Right hindlimb (tissue), 1 donor: ENCODE results near the gene CCDC97.
"Not testable (repeated sequence)": the region's sequence is repeated elsewhere in the genome, so short reads cannot be mapped to it uniquely, and the experiment has no call there.

Experiments
- DNase-seq: peaks from one replicate; pipeline ENCODE4 v3.0.0-alpha.2; 2018

The CCDC97 gene

GRCh38 chr19:41346916-41347315 lies 36.9 kb downstream of the CCDC97 start:
- DNase-seq: not testable (repeated sequence)

- DNase-seq: no peak
Observed at GRCh38 chr19:41350735-41351338, 40.9 kb downstream of the CCDC97 start.

GRCh38 chr19:41351339-41352245 lies 41.6 kb downstream of the CCDC97 start:
- peak; percentile 57 for DNase-seq

- no peak for DNase-seq
Observed at GRCh38 chr19:41352279-41352608, 42.3 kb downstream of the CCDC97 start.

- peak; percentile 58 for DNase-seq
Observed at GRCh38 chr19:41352609-41353465, 42.9 kb downstream of the CCDC97 start.

- peak; percentile 85 for DNase-seq
Observed at GRCh38 chr19:41353466-41354342, 43.7 kb downstream of the CCDC97 start, which contains the start of gene TGFB1. TSS of gene TGFB1 (minus strand) at chr19:41353922. CDS start at chr19:41353044, 878 bp downstream.

GRCh38 chr19:41354343-41354953 lies 44.5 kb downstream of the CCDC97 start:
- peak; percentile 45 for DNase-seq

- no peak for DNase-seq
Observed at GRCh38 chr19:41355035-41355434, 45.1 kb downstream of the CCDC97 start.

GRCh38 chr19:41355802-41356201 lies 45.8 kb downstream of the CCDC97 start:
- no peak for DNase-seq

GRCh38 chr19:41356984-41357739 lies 47.2 kb downstream of the CCDC97 start:
- DNase-seq: no peak

- no peak for DNase-seq
Observed at GRCh38 chr19:41357746-41358145, 47.8 kb downstream of the CCDC97 start.

- no peak for DNase-seq
Observed at GRCh38 chr19:41359741-41360140, 49.8 kb downstream of the CCDC97 start.

GRCh38 chr19:41362143-41362847 lies 52.3 kb downstream of the CCDC97 start:
- no peak for DNase-seq

- DNase-seq: no peak
Observed at GRCh38 chr19:41363371-41363752, 53.4 kb downstream of the CCDC97 start.

- peak; percentile 99 for DNase-seq
Observed at GRCh38 chr19:41363753-41364523, 54.0 kb downstream of the CCDC97 start, which contains the start of gene B9D2. TSS of gene B9D2 (minus strand) at chr19:41364149. CDS start at chr19:41363519, 630 bp downstream.

GRCh38 chr19:41364524-41365391 lies 54.8 kb downstream of the CCDC97 start:
- no peak for DNase-seq

GRCh38 chr19:41366089-41366488 lies 56.1 kb downstream of the CCDC97 start:
- no peak for DNase-seq

- DNase-seq: no peak
Observed at GRCh38 chr19:41367848-41368301, 57.9 kb downstream of the CCDC97 start.
